ENCODE results near the gene AAMP. TPM values are rescaled to one million over a fixed set of nuclear protein-coding genes. Genes with fewer than 3 reads are reported as not detected.
"Not testable (repeated sequence)": the region's sequence is repeated elsewhere in the genome, so short reads cannot be mapped to it uniquely, and the experiment has no call there.

Gene AAMP
- total RNA-seq, 4 donors from 2014 or later, result 104 to 169 (median 144) TPM

DNA sequence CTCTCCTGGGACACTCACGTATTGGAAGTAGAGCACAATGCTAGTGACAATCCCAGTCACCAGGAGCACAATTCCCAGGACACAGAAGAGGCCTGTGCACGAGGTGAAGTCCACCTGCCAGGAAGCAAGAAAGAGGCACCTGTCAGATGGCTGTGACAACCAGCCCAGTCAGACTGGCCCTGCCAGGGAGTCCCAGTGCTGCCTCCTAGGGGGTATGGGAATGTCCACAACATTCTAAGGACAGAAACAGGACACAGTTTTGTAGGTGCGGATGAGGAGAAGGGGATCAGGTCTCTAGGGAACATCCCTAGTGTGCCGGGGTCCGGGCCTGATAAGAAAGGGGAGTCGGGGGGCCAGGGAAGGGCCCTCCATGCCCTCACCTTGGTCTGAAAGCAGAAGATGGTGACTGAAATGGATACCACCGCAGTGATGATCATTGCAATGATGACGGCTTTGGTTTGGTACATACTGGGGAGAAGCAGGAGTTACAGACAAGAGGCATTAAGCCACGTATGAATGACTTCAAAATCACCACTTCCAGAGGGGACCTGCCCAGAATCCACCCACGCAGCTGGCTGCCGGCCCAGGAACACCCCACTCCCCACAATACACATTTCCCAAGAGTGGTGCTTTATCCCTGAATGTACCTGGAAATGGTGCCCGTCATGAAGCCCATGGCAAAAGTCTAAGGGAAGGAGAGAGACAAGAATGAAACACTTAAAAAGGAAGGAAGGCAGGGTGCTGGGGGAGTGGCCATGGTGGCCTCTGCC is 7.2 kb upstream of the AAMP start:
- DNase-seq (ENCODE audit: extremely low spot score), result no peak
- Histone ChIP-seq H3K9me3 (no peaks in the 10 kb centered on the region), H3K27ac (replicated peaks in 1 of 4) (peak overlapping the region; percentile 7 to 79 (median 26)), H3K4me1 (peaks cover 25 to 56% (median 32%) of the 10 kb centered on the region in 4 donors), H3K27me3 (no peaks in the 10 kb centered on the region), H3K36me3 (peaks cover 77 to 92% (median 87%) of the 10 kb centered on the region in 4 donors), H3K4me3 (no peak overlapping the region)
- WGBS, result 78% methylated on average over 10 of the region's 12 CpGs
- intact Hi-C loops (cut with DNase I), result no loop called here
- TF ChIP-seq POLR2AphosphoS5 (IDR thresholded peaks at IDR 0.05), result no peak
- no peak for TF ChIP-seq POLR2A (IDR thresholded peaks at IDR 0.05; ENCODE audit: low read depth)
- TF ChIP-seq, protein P1, sequence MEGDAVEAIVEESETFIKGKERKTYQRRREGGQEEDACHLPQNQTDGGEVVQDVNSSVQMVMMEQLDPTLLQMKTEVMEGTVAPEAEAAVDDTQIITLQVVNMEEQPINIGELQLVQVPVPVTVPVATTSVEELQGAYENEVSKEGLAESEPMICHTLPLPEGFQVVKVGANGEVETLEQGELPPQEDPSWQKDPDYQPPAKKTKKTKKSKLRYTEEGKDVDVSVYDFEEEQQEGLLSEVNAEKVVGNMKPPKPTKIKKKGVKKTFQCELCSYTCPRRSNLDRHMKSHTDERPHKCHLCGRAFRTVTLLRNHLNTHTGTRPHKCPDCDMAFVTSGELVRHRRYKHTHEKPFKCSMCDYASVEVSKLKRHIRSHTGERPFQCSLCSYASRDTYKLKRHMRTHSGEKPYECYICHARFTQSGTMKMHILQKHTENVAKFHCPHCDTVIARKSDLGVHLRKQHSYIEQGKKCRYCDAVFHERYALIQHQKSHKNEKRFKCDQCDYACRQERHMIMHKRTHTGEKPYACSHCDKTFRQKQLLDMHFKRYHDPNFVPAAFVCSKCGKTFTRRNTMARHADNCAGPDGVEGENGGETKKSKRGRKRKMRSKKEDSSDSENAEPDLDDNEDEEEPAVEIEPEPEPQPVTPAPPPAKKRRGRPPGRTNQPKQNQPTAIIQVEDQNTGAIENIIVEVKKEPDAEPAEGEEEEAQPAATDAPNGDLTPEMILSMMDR (IDR thresholded peaks at IDR 0.05), result no peak
- no peak for TF ChIP-seq EP300 (IDR thresholded peaks at IDR 0.05)

DNA sequence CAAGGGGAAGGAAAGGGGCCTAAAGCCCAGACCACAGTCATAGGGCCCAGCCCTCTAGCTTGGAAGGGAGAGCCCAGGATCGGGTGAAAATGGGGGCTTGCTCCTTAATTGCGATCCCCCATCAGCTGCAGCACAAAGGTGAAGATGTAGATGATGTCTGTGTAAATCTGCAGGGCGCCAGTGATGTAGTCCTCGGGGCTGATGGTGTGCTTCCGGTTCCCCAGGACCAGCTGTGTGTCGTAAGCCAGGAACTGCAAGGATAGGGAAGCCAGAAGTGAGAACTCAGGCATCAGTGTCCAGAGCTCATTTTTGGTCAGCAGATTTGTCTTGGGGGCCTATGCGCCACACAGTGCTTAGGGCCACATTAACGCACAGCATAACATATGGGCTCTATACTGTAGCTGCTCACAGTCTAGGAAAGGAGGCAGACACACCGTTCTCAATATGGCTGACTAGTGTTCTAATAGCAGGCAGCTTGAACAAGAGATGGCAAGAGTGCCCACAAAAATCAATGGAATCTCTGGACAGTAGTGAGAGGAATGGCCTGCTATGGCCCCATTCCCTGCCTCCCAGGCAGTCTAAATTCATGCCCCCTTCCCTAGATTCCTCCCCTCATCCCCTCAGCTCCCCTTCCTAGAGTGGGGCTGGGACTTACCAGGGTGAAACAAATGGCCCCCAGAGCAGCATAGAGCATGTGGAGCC is 5.6 kb upstream of the AAMP start:
- TF ChIP-seq POLR2A (IDR thresholded peaks at IDR 0.05; ENCODE audit: low read depth), result no peak
- TF ChIP-seq EP300 (IDR thresholded peaks at IDR 0.05), result no peak
- TF ChIP-seq, protein P1 (IDR thresholded peaks at IDR 0.05), result no peak
- TF ChIP-seq POLR2AphosphoS5 (IDR thresholded peaks at IDR 0.05), result no peak
- no peaks in the 10 kb centered on the region for H3K9me3 ChIP-seq
- 80% methylated on average over 8 of the region's 9 CpGs for WGBS
- DNase-seq (ENCODE audit: extremely low spot score), result no peak
- H3K27ac ChIP-seq (replicated peaks in 1 of 4), result peak overlapping the region in 2 of 4 donors; percentile 30 to 79
- peaks cover 68 to 75% (median 71%) of the 10 kb centered on the region in 4 donors for H3K36me3 ChIP-seq
- H3K4me3 ChIP-seq, result no peak overlapping the region
- peaks cover 29 to 59% (median 36%) of the 10 kb centered on the region in 4 donors for H3K4me1 ChIP-seq
- no peaks in the 10 kb centered on the region for H3K27me3 ChIP-seq
- intact Hi-C loops (cut with DNase I), result no loop called here

DNA sequence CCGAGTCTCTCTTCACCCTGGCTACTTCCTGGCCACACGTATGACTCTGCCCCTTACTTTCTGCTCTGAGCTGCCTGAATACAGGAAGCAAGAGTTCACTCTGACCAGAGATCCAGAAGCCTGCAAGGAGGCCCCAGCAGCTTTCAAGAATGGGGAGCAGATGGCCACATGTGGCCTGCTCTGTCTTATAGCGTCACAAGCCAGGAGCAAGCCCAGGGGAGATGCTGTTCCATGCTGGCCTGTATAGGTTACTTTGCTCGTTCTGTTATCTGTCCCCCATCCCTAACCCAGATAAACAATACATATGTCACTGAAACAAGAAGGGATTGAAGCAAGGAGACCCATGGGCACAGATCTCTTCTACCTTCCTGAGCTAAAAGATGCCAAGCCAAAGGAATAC is 4.6 kb upstream of the AAMP start:
- Histone ChIP-seq H3K9me3 (no peaks in the 10 kb centered on the region), H3K36me3 (peaks cover 60 to 66% (median 61%) of the 10 kb centered on the region in 4 donors), H3K4me1 (peaks cover 29 to 53% (median 35%) of the 10 kb centered on the region in 4 donors), H3K4me3 (no peak overlapping the region), H3K27ac (replicated peaks in 1 of 4) (peak overlapping the region; percentile 30 to 79 (median 76)), H3K27me3 (no peaks in the 10 kb centered on the region)
- TF ChIP-seq, protein P1 (IDR thresholded peaks at IDR 0.05), result no peak
- TF ChIP-seq EP300 (IDR thresholded peaks at IDR 0.05) (no peak), POLR2AphosphoS5 (IDR thresholded peaks at IDR 0.05) (no peak), POLR2A (IDR thresholded peaks at IDR 0.05; ENCODE audit: low read depth) (no peak)
- no peak for DNase-seq (ENCODE audit: extremely low spot score)
- 67% methylated on average over 4 of the region's 4 CpGs for WGBS
- intact Hi-C loops (cut with DNase I), result loop anchor here (5.0 kb wide), 1 partner anchor 123 kb away; the partner anchor contains the start of gene CTDSP1

DNA sequence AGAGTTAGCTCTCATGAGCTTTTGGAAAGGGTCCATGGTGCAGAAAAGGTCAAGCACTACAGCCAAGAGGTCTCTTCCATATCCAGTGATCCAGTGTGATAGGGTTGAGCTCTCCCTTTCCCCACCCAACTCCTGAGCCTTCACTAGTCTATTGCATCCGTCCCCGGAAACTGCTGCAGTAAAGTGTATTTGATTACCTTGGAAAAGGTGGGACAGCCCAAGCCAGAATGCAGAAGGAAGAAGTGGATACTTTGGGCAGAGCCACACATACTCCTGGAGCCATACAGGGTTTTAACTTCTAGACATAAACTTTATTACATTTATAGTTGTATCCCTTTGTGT is 3.9 kb upstream of the AAMP start:
- peak overlapping the region; percentile 73 to 79 (median 76) for H3K27ac ChIP-seq (replicated peaks in 1 of 4)
- no peak overlapping the region for H3K4me3 ChIP-seq
- TF ChIP-seq, protein P1 (IDR thresholded peaks at IDR 0.05), result no peak
- TF ChIP-seq POLR2AphosphoS5 (IDR thresholded peaks at IDR 0.05), result no peak
- no peak for TF ChIP-seq POLR2A (IDR thresholded peaks at IDR 0.05; ENCODE audit: low read depth)
- TF ChIP-seq EP300 (IDR thresholded peaks at IDR 0.05), result no peak
- H3K36me3 ChIP-seq, result peaks cover 53 to 59% (median 54%) of the 10 kb centered on the region in 4 donors
- no peak for DNase-seq (ENCODE audit: extremely low spot score)
- peaks cover 35 to 60% (median 40%) of the 10 kb centered on the region in 4 donors for H3K4me1 ChIP-seq
- WGBS, result 89% methylated on average over 2 of the region's 2 CpGs
- no peaks in the 10 kb centered on the region for H3K9me3 ChIP-seq
- no peaks in the 10 kb centered on the region for H3K27me3 ChIP-seq
- intact Hi-C loops (cut with DNase I), result loop anchor here (5.0 kb wide), 1 partner anchor 123 kb away; the partner anchor contains the start of gene CTDSP1

DNA sequence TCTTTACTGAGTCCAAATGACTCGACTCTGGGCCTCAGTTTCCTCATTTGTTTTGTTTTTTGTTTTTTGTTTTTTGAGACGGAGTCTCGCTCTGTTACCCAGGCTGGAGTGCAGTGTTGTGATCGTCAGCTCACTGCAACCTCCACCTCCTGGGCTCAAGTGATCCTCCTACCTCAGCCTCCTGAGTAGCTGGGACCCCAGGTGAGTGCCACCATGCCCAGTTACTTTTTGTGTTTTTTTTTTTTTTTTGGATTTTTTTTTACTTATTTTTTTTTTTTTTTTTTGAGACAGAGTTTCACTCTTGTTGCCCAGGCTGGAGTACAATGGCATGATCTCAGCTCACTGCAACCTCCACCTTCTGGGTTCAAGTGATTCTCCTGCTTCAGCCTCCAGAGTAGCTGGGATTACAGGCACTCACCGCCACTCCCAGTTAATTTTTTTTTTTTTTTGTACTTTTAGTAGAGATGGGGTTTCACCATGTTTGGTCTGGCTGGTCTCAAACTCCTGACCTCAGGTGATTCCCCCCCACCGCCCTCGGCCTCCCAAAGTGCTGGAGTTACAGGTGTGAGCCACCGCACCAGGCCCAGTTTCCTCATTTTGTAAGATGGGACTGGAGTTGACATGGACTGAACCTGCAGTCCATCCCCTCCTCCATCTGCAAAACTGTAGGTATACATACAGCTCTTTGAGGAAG is 3.4 kb upstream of the AAMP start:
- Histone ChIP-seq H3K36me3 (peaks cover 49 to 55% (median 49%) of the 10 kb centered on the region in 4 donors), H3K27ac (replicated peaks in 1 of 4) (peak overlapping the region; percentile 73 to 79 (median 76)), H3K4me3 (peak overlapping the region in 1 of 4 donors; percentile 7), H3K4me1 (peaks cover 40 to 65% (median 45%) of the 10 kb centered on the region in 4 donors)
- DNase-seq (ENCODE audit: extremely low spot score); H3K9me3 ChIP-seq; H3K27me3 ChIP-seq: not testable (repeated sequence)
- WGBS, result 85% methylated on average over 8 of the region's 8 CpGs
- intact Hi-C loops (cut with DNase I), result loop anchor here (5.0 kb wide), 1 partner anchor 124 kb away; the partner anchor contains the start of gene CTDSP1

All from esophagus muscularis mucosa (tissue), 4 donors.